Measurements from ENCODE around the gene SYCE3.

The SYCE3 gene

DNA sequence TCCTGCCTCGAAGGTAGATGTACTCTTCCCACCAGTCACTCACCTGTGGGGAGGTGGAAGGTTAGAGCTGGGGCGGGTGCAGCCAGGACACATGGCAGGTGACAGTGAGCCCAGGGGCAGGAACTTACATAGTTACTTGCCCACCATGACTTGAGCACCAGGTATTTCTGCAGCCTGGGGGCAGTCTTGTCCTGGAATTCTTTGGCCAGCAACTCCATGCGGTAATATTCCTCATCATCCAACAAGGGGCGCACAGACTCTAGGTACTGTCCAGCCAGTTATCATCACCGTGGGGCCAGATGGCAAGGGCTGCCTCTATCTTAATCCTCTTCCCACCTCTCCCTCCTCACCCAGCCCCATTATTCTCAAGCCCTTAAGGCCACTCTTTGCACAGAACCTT lies 13.4 kb upstream of the SYCE3 start:
- peak; percentile 48 to 63 for DNase-seq (ENCODE audit: low read depth in 2 of 2)
- no peak overlapping the region for H3K4me3 ChIP-seq (replicated peaks in 1 of 2; ENCODE audit: low read depth in 2 of 2, low read length in 2 of 2)
- TF ChIP-seq, protein P1, sequence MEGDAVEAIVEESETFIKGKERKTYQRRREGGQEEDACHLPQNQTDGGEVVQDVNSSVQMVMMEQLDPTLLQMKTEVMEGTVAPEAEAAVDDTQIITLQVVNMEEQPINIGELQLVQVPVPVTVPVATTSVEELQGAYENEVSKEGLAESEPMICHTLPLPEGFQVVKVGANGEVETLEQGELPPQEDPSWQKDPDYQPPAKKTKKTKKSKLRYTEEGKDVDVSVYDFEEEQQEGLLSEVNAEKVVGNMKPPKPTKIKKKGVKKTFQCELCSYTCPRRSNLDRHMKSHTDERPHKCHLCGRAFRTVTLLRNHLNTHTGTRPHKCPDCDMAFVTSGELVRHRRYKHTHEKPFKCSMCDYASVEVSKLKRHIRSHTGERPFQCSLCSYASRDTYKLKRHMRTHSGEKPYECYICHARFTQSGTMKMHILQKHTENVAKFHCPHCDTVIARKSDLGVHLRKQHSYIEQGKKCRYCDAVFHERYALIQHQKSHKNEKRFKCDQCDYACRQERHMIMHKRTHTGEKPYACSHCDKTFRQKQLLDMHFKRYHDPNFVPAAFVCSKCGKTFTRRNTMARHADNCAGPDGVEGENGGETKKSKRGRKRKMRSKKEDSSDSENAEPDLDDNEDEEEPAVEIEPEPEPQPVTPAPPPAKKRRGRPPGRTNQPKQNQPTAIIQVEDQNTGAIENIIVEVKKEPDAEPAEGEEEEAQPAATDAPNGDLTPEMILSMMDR (IDR thresholded peaks at IDR 0.05; ENCODE audit: low read depth, low read length) = peak; percentile 15

DNA sequence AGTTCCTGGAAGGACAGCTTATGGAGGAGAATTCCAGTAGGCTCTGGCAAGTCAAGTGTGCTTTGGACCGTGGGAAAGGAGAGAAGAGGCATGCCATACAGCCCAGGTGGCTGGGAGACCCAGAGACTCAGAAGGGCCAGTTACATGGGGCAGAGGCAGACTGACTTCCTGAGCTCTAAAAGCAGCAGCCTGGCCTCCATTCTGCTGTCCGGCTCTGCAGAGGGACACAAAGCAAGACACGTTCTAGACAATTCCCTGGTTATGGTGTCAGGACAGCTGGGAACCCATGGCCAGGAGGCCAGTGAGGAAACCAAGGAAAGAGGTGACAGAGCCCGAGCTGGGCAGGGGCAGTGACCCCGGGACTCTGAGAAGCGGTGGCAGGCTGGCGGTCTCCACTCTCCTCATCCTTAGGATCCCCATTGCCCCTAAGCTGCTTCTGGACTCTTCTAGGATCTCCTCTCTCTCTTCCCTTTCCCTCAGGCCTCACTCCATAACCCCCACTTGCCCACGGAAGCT lies 12.8 kb upstream of the SYCE3 start:
- TF ChIP-seq, protein P1 (IDR thresholded peaks at IDR 0.05; ENCODE audit: low read depth, low read length) = no peak
- DNase-seq (ENCODE audit: low read depth in 2 of 2) = no peak
- no peak overlapping the region for H3K4me3 ChIP-seq (replicated peaks in 1 of 2; ENCODE audit: low read depth in 2 of 2, low read length in 2 of 2)

DNA sequence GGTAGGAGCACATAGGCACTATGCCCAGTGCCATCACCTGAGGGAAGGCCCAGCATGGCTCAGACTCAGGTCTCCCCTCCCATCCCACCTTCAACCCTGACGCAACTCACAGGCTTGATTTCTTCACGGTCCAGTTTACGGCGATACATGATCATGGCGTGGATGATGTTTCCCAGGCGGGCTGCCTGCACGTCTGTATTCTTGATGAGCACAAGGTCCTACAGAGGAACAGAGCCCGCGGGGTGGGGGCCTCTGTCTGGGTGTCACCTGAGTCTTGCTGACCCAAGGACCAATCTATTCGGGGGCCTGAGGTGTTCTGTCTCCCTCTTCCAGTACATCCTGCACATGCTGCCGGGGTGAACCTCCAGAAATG lies 11.7 kb upstream of the SYCE3 start:
- no peak for DNase-seq (ENCODE audit: low read depth in 2 of 2)
- H3K4me3 ChIP-seq (replicated peaks in 1 of 2; ENCODE audit: low read depth in 2 of 2, low read length in 2 of 2) = no peak overlapping the region
- TF ChIP-seq, protein P1 (IDR thresholded peaks at IDR 0.05; ENCODE audit: low read depth, low read length) = no peak

DNA sequence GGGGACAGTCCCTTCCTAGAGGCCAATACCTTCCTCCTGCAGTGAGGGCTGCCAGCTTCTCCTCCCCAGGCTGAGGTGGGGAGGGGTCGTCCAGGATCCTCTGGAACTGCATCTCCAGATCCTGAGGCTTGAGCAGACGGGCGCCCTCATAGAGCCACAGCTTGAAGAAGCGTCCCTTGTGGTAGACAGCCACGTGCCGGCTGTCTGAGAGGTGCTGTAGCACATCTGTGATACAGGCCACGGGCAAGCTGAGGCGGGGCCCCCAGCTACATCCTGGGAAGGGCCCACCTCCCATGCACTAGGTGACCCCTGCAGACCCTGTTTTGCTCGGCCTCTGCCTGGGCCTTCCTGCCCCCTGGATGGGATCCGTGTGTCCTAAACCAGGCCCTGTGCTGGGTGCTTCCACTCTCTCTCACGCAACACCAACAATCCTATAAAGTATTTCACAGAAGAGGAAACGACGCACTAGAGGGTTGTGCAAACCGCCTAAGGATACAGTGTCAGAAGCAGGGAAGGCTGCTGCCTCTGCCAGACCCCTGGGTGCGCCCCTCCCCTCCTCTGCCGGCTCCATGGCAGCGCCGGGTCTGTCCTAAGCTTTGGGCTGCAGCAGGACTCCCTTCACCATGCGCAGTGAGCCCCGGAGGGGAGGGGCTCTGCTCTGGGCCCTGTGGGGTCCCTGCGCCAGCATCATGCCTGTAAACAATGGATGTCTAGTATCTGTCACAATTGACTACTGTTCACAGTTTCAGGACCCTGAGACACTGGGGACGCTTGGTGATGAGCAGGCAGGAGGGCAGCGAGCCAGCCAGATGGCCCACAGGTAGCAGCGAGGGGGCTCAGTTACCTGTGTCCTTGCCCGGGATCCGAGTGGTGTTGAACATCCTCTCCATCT lies 11.0 kb upstream of the SYCE3 start:
- H3K4me3 ChIP-seq (replicated peaks in 1 of 2; ENCODE audit: low read depth in 2 of 2, low read length in 2 of 2) = no peak overlapping the region
- TF ChIP-seq, protein P1 (IDR thresholded peaks at IDR 0.05; ENCODE audit: low read depth, low read length) = no peak
- DNase-seq (ENCODE audit: low read depth in 2 of 2) = no peak

DNA sequence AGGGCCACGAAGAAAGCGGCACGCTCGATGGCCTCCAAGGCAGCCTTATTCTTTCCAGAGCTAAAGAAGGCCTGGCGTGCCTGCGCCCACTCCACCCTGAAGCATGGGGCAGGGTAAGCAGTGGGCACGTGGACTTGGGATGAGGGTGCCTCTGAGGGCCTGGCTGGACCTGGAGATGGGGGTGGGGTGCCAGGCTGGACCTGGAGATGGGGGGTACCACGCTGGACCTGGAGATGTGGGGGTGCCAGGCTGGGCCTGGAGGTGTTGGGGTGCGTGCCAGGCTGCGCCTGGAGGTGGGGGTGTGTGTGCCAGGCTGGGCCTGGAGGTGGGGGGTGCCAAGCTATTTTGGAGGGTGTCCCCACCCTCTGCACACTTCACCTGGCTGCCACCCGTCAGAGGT lies 10.2 kb upstream of the SYCE3 start:
- DNase-seq (ENCODE audit: low read depth in 2 of 2) = no peak
- H3K4me3 ChIP-seq (replicated peaks in 1 of 2; ENCODE audit: low read depth in 2 of 2, low read length in 2 of 2) = no peak overlapping the region
- TF ChIP-seq, protein P1 (IDR thresholded peaks at IDR 0.05; ENCODE audit: low read depth, low read length) = no peak

DNA sequence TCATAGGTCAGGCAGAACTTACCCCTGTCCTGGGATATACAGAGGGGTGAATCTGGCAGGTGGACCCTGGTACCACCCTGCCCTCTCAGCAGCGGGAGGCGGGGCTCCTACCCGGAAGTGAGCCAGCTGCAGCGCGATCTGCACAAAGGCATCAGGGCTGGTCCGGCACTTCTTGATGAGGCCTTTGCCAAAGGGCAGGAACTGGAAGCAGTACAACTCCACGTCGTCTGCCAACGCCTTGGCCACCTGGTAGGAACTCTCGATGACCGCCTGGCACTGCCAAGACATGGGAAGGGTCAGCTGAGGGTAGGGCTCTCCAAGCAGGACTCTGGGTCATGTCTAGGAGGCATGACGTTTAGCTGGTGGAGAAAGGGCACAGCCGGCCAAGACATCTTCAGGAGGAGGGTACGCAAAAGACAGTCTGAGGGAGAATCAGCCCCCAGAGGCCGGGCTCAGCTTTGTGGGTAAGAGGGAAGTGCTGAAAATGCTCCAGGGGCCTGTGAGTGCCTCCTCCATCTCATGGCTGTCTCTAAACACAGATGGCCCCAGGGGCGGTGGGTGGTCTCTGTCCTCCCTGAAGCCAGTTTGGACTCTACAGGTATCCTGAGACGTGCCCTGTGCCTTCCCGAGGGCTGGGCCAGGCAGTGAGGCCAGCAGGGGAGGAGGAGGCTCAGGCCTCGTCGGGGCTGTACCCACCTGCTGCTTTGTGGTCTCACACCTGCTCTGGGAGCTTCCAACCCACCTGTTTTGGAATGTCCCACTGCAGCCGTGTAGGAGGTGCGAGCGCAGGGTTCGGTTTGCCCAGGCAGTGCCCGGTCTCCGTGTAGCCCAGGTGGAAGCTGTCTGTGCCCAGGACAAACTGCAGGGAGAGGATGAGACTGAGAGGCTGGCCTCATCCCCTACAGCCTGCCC lies 8.8 kb upstream of the SYCE3 start:
- TF ChIP-seq, protein P1 (IDR thresholded peaks at IDR 0.05; ENCODE audit: low read depth, low read length) = no peak
- no peak overlapping the region for H3K4me3 ChIP-seq (replicated peaks in 1 of 2; ENCODE audit: low read depth in 2 of 2, low read length in 2 of 2)
- no peak for DNase-seq (ENCODE audit: low read depth in 2 of 2)

Data from cardiac fibroblast (primary cell).